Stimulated activated CD4-positive, alpha-beta T cell treated with anti-CD3 and anti-CD28 coated beads, TNF-alpha, amount 100 ng/mL, for 1 hour (primary cell): Measurements from ENCODE around the gene WNT9A.

ENCODE experiments used
- DNase-seq, 3 donors: peaks; one replicate each; pipeline ENCODE4 v3.0.0-alpha.2; 2020; ENCODE audit warnings: low read depth in 3 of 3, low spot score in 1 of 3

Gene WNT9A

GRCh38 chr1:227924833-227925574, 22.7 kb downstream of the WNT9A start:
- no peak for DNase-seq

DNA sequence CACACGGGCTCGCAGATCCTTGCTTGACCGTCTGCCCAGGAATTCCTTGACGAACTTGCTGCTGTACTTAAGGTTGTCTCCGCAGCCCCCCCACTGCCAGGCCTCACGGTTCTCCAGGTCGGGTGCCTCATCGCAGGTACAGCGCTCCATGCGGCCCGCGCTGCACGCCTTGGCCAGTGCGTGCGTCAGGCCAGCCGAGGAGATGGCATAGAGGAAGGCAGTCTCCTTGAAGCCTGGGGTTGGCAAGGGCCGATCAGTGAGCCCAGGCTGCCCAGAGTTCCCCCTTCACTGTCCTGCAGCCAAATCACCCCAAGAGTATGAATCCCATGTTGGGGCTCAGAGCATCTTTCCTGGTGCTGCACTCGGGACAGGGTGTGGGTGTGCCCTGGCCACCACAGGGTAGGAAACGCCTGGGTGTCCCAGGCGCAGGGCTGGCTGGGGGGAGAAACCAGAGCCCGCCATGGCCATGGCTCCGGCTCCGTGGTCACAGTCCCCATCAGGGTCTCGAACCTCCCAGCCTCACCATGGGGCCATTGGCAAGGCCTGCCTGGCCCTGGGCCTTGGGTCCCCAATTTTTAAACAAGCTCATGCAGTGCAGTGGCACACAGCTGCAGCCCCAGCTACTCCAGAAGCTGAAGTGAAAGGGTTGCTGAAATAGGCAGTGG, 23.4 kb downstream of the WNT9A start:
- no peak for DNase-seq

GRCh38 chr1:227923353-227924167, 24.2 kb downstream of the WNT9A start:
- DNase-seq, result no peak

GRCh38 chr1:227922501-227923352, 25.0 kb downstream of the WNT9A start:
- DNase-seq, result no peak

DNA sequence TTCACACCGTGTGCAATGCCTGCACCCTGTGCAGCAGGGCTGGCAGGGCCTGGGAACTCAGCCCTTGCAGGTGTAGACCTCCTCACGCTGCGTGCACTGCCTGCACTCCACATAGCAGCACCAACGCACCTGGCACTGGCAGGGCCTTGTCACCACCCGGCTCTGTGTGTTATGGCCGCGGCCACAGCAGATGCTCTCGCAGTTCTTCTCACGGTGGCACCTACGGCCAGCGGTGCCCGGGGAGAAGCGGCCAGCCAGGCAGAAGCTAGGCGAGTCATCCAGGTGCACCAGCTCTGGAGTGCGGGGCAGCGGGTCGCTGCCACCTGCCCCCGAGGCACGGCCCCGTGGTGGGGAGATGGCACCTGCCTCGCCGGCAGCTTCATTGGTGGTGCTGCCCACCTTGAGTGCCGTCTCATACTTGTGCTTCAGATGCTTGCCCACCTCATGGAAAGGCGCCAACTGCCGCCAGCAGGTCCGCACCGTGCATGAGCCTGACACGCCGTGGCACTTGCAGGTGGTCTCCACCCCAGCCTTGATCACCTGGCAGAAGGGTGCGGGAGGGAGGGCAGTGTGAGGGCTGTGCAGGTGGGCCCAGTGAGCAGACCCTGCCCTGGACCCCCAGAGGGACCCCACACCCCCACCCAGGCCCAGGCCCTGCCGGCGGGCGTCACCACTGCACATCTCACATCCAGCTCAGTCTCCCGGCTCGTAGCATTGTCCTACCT, 26.1 kb downstream of the WNT9A start:
- DNase-seq, result no peak

DNA sequence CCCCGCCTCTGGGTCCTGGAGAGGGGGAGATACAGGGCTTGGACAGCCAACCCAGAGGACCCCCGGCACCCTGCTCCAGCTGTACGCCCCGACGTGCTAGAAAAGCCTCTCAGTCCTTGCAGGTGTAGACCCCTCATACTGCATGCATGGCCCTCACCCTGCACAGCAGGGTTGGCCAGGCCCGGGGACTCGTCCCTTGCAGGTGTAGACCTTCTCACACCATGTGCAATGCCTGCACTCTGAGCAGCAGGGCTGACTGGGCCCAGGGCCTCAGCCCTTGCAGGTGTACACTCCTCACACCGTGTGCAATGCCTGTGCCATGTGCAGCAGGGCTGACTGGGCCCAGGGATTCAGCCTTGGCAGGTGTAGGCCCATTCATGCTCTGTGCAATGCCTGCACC, 26.8 kb downstream of the WNT9A start:
- no peak for DNase-seq

- no peak for DNase-seq
Measured at GRCh38 chr1:227920426-227920825, 27.3 kb downstream of the WNT9A start.

DNA sequence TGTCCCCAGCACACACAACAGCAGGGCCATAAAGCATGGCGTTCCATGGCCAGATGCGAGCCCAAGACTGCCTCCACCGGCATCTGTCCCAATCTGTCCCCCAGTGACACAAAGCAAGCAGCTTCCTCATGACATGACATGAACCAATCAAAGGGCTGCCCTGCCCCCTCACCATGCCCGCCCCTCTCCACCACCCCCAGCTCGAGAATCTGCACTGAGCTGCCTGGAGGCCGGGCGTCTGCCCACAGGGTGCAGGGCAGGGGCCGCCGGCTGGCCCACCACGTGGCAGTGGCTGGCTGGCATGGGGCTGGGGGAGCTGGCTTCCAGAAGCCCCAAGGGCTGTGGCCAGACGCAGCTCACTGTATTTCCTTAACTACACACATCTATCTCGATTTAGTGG, 27.8 kb downstream of the WNT9A start:
- DNase-seq, result no peak

DNA sequence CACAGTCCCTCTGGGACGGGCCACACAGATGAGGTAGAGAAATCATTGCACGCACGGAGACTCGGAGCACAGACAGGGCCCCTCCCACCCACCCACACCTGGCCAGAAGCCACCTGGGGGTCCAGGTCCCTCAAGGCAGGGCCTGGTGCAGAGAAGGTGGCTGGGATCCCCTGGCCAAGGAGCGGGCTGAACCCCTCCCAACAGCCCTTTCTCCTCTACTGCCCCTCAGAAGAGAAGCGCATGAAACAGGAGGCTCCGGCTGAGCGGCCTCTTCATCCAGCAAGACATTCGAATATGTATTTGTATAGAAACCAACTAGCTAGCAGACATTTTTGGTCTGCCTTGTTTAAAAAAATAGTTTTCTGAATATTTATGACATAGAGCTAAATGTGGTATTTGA, 29.0 kb downstream of the WNT9A start:
- DNase-seq, result no peak

- DNase-seq, result no peak
Measured at GRCh38 chr1:227918083-227918700, 29.5 kb downstream of the WNT9A start.

DNA sequence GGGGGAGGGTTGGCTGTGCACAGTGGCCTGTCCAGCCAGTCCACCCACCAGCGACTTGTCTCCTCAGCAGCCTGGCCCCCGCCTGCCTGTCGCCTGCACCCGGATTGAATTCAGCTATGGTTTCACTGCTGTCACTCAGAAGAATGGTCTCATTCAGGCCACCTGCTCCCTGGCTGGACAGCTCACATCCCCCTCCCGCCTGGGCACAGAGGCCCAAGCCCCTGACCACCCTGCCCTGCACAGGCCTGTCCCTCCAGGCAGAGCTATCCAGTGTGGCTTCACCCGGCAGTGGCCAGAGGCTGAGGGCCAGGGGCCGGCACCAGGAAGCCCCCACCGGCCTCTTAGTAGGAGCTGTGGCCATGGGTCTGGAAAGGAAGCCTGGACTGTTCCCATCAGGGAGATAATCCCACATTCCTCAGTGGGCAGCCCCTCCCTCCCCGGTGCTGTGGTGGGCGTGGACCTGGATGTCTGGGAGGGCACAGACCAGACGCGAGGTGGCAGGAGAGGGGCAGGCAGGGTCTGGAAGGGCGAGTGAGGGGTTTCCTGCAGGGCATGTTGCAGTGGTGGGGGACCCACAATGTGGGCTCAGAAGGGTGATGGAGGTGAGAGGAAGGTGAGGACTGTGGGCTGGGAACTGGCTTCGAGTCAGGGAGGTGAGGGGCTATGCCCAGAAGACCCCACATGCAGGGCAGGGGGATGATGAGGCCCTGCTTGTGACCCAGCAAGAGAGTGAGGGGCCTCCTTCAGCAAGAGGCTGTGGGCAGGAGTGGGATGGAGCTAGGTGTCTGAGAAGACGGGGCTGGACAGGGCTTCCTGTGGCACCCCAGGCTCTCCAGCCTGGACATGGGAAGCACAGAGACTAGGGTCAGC, 30.4 kb downstream of the WNT9A start:
- no peak for DNase-seq

DNA sequence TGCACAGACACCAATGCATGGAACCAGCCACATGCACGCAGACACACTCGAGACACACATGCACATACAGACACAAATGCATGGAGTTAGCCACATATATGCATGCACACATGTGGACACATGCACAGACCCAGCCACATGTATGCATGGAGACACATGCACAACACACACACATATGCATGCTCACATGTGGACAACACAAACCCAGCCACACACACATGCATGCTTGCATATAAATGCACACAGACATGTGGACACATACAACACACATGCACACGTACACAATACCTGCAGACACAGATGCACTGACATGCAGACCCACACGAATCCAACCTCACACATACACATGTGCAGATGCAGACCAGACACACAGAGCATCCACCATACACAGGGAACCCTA, 31.1 kb downstream of the WNT9A start:
- no peak for DNase-seq

GRCh38 chr1:227915564-227916553, 31.9 kb downstream of the WNT9A start:
- no peak for DNase-seq

- no peak for DNase-seq
Measured at GRCh38 chr1:227914801-227915563, 32.8 kb downstream of the WNT9A start.

GRCh38 chr1:227913764-227914721, 33.7 kb downstream of the WNT9A start:
- no peak for DNase-seq

DNA sequence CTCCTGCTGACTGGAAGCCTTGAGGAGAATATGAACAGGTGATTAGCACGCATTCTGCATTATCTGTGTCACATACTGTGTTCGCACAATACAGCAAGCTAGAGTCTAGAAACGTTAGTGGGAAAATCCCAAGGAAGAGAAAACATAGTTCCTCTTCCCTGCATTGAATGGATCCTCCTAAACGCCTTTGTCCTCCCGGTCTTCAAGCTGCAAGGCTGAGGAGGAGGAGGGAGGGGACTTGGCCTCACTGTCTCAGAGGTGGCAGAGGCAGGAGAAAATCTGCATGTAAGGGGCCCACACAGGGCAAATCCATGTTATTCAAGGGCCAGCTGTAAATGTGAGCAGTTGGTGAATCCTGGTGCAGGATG, 34.4 kb downstream of the WNT9A start:
- no peak for DNase-seq
